Body of pancreas (tissue), 4 donors: ENCODE measurements around the gene SPTB.

Experiments used
- CTCF ChIP-seq, 7 experiments: fragments of 450-650 bp in 4 of 7; fragments of 200-600 bp in 3 of 7; sonication (generic) in 3 of 7; IDR thresholded peaks; one replicate each; pipeline ENCODE4 v1.5.1; 2016 to 2019; ENCODE audit warnings: antibody characterized with exemption in 7 of 7
- POLR2A ChIP-seq, 3 donors: fragments of 450-650 bp; IDR thresholded peaks; one replicate each; pipeline ENCODE4 v1.6.1; 2016; ENCODE audit warnings: antibody characterized with exemption in 3 of 3, mild to moderate bottlenecking in 2 of 3

GRCh38 chr14:64708148-64709004 is 171.3 kb downstream of the SPTB start:
- TF ChIP-seq POLR2A (IDR thresholded peaks at IDR 0.05) = no peak
- no peak for TF ChIP-seq CTCF (IDR thresholded peaks at IDR 0.05)
